Activated CD4-positive, alpha-beta T cell treated with anti-CD3 and anti-CD28 coated beads, Interleukin-2, amount 50 U/mL, for 4 hours (primary cell): Measurements from ENCODE around the gene SCAF1.
A peak's percentile ranks its signal among the peaks of the same experiment; 100 is the strongest.

Source experiments
- DNase-seq, 2 experiments: peaks; one replicate each; pipeline ENCODE4 v3.0.0-alpha.2; 2020

The SCAF1 gene, protein sequence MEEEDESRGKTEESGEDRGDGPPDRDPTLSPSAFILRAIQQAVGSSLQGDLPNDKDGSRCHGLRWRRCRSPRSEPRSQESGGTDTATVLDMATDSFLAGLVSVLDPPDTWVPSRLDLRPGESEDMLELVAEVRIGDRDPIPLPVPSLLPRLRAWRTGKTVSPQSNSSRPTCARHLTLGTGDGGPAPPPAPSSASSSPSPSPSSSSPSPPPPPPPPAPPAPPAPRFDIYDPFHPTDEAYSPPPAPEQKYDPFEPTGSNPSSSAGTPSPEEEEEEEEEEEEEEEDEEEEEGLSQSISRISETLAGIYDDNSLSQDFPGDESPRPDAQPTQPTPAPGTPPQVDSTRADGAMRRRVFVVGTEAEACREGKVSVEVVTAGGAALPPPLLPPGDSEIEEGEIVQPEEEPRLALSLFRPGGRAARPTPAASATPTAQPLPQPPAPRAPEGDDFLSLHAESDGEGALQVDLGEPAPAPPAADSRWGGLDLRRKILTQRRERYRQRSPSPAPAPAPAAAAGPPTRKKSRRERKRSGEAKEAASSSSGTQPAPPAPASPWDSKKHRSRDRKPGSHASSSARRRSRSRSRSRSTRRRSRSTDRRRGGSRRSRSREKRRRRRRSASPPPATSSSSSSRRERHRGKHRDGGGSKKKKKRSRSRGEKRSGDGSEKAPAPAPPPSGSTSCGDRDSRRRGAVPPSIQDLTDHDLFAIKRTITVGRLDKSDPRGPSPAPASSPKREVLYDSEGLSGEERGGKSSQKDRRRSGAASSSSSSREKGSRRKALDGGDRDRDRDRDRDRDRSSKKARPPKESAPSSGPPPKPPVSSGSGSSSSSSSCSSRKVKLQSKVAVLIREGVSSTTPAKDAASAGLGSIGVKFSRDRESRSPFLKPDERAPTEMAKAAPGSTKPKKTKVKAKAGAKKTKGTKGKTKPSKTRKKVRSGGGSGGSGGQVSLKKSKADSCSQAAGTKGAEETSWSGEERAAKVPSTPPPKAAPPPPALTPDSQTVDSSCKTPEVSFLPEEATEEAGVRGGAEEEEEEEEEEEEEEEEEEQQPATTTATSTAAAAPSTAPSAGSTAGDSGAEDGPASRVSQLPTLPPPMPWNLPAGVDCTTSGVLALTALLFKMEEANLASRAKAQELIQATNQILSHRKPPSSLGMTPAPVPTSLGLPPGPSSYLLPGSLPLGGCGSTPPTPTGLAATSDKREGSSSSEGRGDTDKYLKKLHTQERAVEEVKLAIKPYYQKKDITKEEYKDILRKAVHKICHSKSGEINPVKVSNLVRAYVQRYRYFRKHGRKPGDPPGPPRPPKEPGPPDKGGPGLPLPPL

DNA sequence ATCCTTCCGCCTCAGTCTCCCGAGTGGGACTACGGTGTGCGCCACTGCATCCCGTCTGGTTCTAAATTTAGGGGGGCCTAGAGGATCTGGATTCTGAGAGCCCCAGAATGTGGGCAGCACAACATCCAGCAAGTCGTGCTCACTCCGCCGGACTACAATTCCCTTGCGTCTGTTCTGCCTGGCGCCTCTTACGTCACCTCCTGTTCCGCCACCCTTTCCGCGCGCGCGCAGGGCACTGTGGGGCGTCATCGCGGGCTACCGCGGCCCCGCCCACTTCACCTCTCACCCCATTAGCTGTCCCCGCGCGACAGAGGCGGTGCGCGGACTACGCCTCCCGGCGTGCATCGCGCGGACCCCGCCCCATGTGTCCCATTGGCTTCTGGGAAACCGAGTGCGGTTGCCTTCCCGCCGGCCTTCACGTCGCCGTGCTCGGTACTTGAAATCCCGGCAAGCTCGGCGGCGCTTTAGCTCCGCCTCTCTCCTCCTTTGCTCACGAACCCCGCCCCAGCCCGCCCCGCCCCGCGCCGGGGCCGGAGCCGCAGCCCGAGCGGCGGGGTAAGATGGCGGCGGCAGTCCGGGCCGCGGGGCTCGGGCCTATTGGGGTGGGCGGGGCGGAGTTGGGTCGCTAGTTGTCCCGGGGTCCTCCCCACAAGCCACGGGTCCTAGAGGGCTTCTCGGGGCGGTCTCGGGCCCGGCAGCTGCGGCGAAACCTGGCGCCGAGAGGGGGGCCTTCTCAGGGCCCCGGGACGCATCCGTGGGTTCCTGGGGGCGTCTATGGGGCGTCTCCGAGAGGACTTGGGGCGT lies at the start of gene SCAF1:
TSS of gene SCAF1 (plus strand) at position 522 of the 804 bp plus-strand sequence. CDS start 2,818 bp downstream, outside the sequence.
- DNase-seq: peak; percentile 97 to 98

DNA sequence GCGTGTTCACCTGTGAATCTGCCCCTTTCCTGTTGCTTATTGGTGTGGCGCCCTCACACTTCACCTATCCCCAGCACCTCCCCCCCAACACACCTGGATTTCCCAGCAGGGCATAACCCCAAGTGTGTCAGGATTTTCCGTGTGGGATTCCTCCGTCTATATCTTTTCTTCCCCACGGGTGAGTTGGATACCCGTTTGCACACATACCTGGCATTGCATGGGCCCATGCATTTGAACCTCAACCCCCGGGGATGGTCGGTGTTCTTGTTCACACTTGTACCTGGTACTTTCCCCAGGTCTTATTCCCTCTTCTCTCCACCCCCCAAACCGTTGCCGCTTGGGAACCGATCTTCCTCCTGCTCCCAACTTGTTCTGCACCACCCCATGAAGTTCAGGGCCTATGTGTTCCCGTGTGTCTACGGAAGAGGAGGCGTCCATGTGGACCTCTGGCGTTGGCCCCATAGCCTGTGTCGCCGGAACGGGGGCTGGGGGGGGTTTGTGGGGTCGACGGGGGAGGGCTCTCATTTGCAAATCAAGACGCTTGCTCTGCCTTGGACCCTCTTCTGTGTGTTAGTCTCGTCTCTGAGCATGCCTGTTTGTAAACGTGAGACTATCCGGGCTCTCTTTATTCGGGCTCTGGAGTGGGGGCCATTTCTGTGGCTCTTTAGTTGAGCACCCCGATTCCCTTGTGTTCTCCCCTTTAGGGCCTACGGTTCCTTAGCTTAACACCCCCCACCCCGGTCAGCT lies 49.4 kb upstream of the SCAF1 start:
- no peak for DNase-seq

DNA sequence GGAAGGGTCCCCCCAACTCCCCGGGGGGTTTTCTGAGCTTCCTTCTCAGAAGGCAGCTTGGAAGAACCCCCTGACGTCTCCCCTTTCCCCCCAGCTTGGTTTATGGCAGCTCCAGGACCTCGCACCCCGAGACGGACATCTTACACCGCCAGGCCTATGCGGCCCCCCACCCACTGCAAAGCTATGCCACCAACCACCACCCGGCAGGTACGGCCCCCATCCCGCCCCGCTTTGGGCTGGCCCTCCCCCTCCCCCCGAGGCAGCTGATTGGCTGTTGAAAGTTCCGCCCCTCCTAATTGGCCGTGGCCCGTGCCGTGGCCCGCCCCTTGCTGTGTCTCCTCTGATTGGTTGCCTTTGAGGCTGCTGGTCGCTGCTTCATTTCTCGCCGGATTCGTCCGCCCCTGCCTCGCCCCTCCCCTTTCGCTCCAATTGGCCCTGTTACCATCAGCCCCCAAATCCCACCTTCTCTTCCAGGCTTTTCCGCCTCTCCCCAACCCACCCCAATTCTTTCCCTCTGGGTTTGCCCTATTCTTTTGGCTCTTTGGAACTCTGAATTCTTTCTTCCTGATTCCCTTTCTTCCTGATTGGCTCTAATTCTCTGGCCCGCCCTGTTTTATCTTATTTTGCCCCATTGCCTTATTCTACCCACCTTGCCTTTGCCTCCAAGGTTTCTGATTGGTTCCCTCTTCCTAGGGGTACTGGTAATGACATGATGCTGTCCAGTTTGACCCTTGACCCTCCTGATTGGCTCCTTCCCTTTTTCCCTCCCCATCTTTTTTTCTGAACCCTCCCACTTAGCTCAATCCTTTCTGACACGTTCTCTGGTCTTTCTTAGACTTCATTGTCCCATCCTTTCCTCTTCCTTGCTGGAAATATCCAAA lies 48.5 kb upstream of the SCAF1 start:
- DNase-seq: peak; percentile 92 to 93

DNA sequence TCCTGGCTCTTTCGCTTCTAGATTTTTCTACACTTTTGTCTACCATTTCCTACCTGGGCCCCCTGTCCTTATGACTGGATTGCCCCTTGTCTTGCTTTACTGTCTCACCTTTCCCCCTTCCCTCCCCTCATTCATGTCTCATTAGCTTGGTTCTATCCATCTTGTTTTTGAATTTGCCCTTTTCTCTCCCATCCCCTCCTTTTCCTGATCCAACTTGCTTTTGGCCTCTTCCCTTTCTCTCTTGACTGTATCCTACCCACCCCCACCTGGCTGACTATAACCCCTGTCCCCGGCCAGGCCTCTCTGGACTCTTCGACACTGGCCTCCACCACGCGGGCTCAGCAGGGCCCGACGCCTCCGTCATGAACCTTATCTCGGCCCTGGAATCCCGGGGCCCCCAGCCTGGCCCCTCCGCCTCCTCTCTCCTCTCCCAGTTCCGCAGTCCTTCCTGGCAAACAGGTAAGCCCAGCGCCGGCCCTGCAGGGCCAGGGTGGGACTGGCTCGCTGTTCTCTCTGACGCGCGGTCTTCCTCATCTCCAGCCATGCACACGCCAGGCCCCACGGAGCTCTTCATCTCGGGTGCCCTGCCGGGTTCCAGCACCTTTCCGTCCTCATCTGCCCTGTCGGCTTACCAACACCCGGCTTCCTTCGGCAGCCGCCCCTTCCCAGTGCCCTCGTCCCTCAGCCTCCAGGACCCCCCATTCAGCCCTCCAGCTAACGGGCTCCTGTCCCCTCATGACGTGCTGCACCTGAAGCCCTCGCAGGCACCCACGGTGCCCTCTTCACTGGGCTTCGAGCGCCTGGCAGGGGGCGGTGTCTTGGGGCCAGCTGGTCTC lies 47.6 kb upstream of the SCAF1 start:
- no peak for DNase-seq

DNA sequence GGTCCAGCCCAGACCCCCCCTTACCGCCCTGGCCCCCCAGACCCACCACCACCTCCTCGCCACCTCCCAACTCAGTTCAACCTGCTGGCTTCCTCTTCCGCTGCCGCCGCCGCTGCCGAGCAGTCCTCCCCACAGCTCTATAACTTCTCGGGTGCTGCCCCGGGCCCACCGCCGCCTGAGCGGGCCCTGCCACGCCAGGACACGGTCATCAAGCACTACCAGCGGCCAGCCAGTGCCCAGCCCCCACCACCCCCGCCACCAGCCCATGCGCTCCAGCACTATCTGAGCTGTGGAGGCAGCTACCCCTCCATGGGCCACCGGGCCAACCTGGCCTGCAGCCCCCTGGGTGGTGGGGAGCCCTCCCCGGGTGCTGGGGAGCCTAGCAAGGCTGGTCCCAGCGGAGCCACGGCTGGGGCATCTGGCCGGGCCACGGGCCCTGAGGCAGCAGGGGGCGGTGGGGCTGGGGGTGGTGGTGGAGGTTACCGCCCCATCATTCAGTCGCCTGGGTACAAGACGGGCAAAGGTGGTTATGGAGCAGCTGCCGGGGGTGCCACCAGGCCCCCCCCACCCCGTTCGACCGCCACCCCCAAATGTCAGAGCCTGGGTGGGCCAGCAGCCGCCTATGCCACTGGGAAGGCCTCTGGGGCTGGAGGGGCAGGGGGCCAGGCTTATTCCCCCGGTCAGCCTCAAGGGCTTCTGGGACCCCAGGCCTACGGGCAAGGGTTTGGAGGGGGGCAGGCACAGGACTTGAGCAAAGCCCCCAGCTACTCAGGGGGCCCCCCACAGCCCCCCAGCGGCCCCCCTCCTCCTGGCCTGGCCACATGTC lies 46.8 kb upstream of the SCAF1 start:
- DNase-seq: no peak

DNA sequence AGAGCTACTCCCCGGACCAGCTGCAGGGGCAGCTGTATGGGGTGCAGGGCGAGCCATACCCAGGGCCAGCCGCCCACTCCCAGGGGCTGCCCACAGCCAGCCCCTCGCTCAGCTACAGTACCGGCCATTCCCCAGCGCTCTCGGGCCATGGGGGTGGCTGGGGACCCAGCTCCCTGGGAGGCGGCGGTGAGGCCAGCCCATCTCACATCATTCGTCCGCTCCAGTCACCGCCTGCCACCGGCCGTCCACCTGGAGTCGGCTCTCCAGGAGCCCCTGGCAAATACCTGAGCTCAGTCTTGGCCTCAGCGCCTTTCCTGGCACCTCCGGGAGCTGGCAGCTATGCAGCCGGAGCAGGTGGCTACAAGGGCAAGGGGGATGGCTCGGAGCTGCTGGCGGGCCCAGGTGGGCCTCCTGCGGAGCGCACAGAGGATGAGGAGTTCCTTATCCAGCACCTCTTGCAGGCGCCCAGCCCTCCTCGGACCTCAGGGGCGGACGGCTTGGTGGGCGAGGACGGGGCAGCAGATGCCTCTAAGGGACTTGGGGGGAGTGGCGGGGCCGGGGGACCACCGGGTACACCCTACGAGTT lies 46.1 kb upstream of the SCAF1 start:
- no peak for DNase-seq

DNA sequence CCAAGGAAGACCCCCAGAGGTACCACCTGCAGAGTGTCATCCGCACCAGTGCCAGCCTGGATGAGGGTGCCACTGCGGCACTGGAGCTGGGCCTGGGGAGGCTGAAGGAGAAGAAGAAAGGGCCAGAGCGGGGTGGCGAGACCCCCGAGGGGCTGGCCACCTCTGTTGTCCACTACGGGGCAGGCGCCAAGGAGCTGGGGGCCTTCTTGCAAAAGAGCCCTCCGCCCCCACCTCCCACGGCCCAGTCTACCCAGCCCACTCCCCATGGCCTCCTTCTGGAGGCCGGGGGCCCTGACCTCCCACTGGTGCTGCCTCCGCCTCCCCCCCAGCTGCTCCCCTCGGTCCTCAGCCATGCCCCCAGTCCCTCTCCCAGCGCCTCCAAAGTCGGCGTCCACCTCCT lies 45.6 kb upstream of the SCAF1 start:
- DNase-seq: no peak

DNA sequence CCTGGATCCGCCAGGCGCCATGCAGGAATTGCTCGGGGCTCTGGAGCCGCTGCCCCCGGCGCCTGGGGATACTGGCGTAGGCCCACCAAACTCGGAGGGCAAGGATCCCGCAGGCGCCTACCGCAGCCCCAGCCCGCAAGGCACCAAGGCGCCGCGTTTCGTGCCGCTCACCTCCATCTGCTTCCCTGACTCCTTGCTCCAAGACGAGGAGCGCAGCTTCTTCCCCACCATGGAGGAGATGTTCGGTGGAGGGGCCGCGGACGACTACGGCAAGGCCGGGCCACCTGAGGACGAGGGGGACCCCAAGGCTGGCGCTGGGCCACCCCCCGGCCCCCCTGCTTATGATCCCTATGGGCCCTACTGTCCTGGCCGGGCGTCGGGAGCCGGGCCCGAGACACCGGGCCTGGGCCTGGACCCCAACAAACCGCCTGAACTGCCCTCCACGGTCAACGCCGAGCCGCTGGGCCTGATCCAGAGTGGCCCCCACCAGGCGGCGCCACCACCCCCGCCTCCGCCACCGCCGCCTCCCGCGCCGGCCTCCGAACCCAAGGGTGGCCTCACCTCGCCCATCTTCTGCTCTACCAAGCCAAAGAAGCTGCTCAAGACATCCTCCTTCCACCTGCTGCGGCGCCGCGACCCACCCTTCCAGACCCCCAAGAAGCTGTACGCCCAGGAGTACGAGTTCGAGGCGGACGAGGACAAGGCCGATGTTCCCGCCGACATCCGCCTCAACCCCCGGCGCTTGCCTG lies 44.9 kb upstream of the SCAF1 start:
- no peak for DNase-seq

DNA sequence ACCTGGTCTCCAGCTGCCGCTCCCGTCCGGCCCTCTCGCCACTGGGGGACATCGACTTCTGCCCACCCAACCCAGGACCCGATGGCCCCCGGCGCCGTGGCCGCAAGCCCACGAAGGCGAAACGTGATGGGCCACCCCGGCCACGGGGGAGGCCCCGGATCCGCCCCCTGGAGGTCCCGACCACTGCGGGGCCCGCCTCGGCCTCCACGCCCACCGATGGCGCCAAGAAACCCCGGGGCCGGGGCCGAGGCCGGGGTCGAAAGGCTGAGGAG lies 44.4 kb upstream of the SCAF1 start:
- no peak for DNase-seq

DNA sequence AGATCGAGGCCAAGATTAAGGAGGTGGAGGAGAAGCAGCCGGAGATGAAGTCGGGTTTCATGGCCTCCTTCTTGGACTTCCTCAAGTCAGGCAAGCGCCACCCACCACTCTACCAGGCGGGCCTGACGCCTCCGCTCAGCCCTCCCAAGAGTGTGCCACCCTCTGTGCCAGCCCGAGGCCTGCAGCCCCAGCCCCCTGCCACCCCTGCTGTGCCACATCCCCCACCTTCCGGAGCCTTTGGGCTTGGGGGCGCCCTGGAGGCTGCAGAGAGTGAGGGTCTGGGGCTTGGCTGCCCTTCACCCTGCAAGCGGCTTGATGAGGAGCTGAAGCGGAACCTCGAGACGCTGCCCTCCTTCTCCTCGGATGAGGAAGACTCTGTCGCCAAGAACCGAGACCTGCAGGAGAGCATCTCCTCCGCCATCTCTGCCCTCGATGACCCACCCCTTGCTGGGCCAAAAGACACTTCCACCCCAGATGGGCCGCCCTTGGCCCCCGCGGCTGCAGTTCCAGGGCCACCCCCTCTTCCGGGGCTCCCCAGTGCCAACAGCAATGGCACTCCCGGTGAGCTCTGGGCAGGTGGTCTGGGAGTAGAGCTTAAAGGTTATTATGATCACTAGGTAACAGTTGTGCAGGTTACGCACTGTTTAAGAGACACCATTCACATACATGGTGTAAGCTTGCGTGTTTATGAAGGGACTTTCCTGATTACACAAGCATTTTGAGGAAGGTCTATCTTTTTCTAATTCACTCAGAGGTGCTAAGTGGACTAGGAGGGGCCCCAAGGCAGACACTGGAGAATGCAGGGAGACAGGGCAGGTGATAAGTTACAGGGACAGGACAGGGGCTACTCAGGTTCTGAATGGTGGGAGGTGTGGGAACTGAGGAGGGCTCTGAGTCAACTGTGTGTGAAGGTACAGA lies 42.4 kb upstream of the SCAF1 start:
- no peak for DNase-seq

DNA sequence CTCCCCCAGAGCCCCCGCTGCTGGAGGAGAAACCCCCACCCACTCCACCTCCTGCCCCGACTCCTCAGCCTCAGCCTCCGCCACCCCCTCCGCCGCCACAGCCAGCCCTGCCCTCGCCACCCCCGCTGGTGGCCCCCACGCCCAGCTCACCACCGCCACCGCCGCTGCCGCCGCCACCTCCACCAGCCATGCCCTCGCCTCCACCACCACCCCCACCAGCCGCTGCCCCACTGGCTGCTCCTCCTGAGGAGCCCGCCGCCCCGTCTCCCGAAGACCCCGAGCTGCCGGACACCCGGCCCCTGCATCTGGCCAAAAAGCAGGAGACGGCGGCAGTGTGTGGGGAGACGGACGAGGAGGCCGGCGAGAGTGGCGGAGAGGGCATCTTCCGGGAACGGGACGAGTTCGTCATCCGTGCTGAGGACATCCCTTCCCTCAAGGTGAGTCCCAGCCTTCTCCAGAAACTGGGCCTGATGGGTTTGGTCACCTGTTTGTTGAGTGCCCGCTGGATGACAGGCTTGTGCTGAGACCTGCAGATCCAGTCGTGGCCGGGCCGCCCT lies 40.4 kb upstream of the SCAF1 start:
- no peak for DNase-seq

DNA sequence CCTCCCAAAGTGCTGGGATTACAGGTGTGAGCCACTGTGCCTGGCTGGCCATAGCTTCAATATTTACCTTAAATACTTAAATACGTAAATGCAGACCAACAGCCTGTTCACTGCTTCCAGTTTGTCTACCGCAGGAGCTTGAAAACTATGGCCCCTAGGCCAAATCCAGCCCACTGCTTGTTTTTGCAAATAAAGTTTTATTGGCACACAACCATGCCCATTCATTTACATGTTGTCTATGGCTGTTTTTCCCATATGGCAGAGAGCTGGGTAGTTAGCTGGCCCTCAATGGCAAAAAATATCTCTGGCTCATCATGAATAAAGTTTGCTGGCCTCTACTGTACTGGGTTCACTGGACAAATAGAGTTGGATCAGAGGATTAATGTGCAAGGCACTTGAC lies 39.2 kb upstream of the SCAF1 start:
- DNase-seq: no peak

DNA sequence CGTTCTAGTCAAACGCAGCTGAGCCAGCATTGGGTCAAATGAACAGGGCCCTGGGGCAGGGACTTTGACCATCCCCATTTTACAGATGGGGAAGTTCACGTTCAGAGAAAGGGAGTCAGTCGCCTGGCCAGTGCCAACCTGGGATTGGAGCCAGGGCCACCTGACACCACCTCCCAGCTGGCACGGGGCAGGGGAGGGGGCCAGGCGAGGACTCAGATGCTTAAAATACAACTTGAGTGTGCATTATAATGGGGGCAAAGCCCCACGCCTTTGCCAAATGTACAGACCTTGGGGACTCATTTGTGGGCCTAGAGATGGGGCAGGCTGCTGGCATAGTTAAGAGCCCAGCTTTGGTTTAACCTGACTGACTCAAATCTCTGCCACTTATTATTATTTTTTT lies 36.4 kb upstream of the SCAF1 start:
- no peak for DNase-seq

DNA sequence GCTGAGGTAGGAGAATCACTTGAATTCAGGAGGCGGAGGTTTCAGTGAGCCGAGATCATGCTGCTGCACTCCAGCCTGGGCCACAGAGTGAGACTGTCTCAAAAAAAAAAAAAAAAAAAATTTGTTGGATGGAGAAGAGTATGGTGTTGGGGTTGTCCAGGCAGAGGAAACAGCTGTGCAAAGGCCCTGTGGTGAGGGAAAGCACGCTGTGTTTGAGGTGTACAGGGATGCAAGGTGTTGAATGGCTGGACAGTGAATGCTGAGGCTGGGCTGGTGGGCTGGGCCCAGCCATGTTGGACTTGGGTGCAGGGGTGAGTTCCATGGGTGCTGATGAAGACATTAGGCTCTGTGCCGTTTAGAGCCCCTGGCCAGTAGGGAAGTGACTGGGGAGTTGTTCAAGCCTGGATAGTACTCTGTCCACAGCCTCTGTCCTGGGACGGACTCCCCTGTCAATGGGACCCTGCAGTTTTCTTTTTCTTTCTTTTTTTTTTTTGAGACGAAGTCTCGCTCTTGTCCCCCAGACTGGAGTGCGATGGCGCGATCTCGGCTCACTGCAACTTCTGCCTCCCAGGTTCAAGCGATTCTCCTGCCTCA lies 32.4 kb upstream of the SCAF1 start:
- DNase-seq: no peak

DNA sequence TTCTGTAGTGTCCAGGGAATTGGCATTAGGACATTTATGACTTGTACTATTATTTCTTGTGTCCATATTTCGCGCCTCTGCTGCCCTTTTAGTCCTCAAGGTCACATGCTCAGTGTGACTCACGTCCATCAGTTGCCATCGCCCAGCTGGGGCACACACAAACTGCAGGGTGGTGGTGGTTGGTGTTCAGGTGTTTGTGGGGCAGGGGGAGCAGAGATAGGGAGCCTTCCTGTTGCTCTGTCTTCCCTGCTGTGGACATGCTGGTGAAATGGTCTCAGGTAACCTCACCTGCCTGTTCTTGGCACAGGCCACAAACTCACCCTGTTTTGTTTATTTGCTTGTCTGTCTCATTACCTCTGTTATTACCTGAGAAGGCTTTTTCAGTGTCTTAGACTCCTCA lies 28.6 kb upstream of the SCAF1 start:
- DNase-seq: no peak
